ENCODE measurements around the gene ATCAY.

GRCh38 chr19:3833578-3834348 is 46.7 kb upstream of the ATCAY start:
- TF ChIP-seq CTCF (IDR thresholded peaks at IDR 0.05; ENCODE audit: low read depth, low read length) = no peak
- TF ChIP-seq MAX (IDR thresholded peaks at IDR 0.05; ENCODE audit: low read depth, low read length) = no peak
- TF ChIP-seq POLR2A (IDR thresholded peaks at IDR 0.05; ENCODE audit: extremely low read depth, insufficient read length) = no peak
- TF ChIP-seq MYC (IDR thresholded peaks at IDR 0.05; ENCODE audit: low read depth, low read length) = no peak
